ENCODE results near the gene LOXL1.
A peak's percentile ranks its signal among the peaks of the same experiment; 100 is the strongest.
"Not testable (repeated sequence)": the region's sequence is repeated elsewhere in the genome, so short reads cannot be mapped to it uniquely, and the experiment has no call there.

Gene LOXL1

GRCh38 chr15:73954188-73955145 lies 28.2 kb downstream of the LOXL1 start:
- no peak overlapping the region for H3K9ac ChIP-seq (ENCODE audit: low read length)
- no peaks in the 10 kb centered on the region for H3K9me3 ChIP-seq (ENCODE audit: control insufficient read depth, low read depth, low read length)
- peaks cover 17% of the 10 kb centered on the region for H3K4me1 ChIP-seq (ENCODE audit: control insufficient read depth, low read depth, low read length)
- H3K4me3 ChIP-seq (ENCODE audit: low read length): no peak overlapping the region
- no peaks in the 10 kb centered on the region for H3K36me3 ChIP-seq (ENCODE audit: control insufficient read depth, low read depth, low read length)
- H3K27me3 ChIP-seq (ENCODE audit: control insufficient read depth, insufficient read depth, low read length): no peaks in the 10 kb centered on the region
- no peak overlapping the region for H3K27ac ChIP-seq (ENCODE audit: low read length)

- Histone ChIP-seq H3K9ac (ENCODE audit: low read length) (no peak overlapping the region), H3K4me3 (ENCODE audit: low read length) (no peak overlapping the region), H3K27ac (ENCODE audit: low read length) (no peak overlapping the region), H3K36me3 (ENCODE audit: control insufficient read depth, low read depth, low read length) (no peaks in the 10 kb centered on the region), H3K27me3 (ENCODE audit: control insufficient read depth, insufficient read depth, low read length) (no peaks in the 10 kb centered on the region), H3K4me1 (ENCODE audit: control insufficient read depth, low read depth, low read length) (peaks cover 16% of the 10 kb centered on the region), H3K9me3 (ENCODE audit: control insufficient read depth, low read depth, low read length) (no peaks in the 10 kb centered on the region)
Observed at GRCh38 chr15:73955326-73955725, 29.1 kb downstream of the LOXL1 start.

- H3K36me3 ChIP-seq (ENCODE audit: control insufficient read depth, low read depth, low read length): no peaks in the 10 kb centered on the region
- H3K27ac ChIP-seq (ENCODE audit: low read length): no peak overlapping the region
- no peak overlapping the region for H3K9ac ChIP-seq (ENCODE audit: low read length)
- no peak overlapping the region for H3K4me3 ChIP-seq (ENCODE audit: low read length)
- H3K4me1 ChIP-seq (ENCODE audit: control insufficient read depth, low read depth, low read length): peaks cover 11% of the 10 kb centered on the region
- no peaks in the 10 kb centered on the region for H3K27me3 ChIP-seq (ENCODE audit: control insufficient read depth, insufficient read depth, low read length)
- no peaks in the 10 kb centered on the region for H3K9me3 ChIP-seq (ENCODE audit: control insufficient read depth, low read depth, low read length)
Observed at GRCh38 chr15:73955861-73956742, 29.8 kb downstream of the LOXL1 start.

GRCh38 chr15:73956743-73957135 lies 30.5 kb downstream of the LOXL1 start:
- H3K4me3 ChIP-seq (ENCODE audit: low read length): no peak overlapping the region
- no peaks in the 10 kb centered on the region for H3K9me3 ChIP-seq (ENCODE audit: control insufficient read depth, low read depth, low read length)
- peaks cover 4% of the 10 kb centered on the region for H3K4me1 ChIP-seq (ENCODE audit: control insufficient read depth, low read depth, low read length)
- H3K27ac ChIP-seq (ENCODE audit: low read length): no peak overlapping the region
- no peaks in the 10 kb centered on the region for H3K27me3 ChIP-seq (ENCODE audit: control insufficient read depth, insufficient read depth, low read length)
- H3K9ac ChIP-seq (ENCODE audit: low read length): no peak overlapping the region
- no peaks in the 10 kb centered on the region for H3K36me3 ChIP-seq (ENCODE audit: control insufficient read depth, low read depth, low read length)

GRCh38 chr15:73957276-73957675 lies 31.0 kb downstream of the LOXL1 start:
- Histone ChIP-seq H3K27me3 (ENCODE audit: control insufficient read depth, insufficient read depth, low read length) (no peaks in the 10 kb centered on the region), H3K9me3 (ENCODE audit: control insufficient read depth, low read depth, low read length) (no peaks in the 10 kb centered on the region), H3K36me3 (ENCODE audit: control insufficient read depth, low read depth, low read length) (no peaks in the 10 kb centered on the region), H3K9ac (ENCODE audit: low read length) (no peak overlapping the region), H3K4me3 (ENCODE audit: low read length) (no peak overlapping the region), H3K4me1 (ENCODE audit: control insufficient read depth, low read depth, low read length) (no peaks in the 10 kb centered on the region), H3K27ac (ENCODE audit: low read length) (no peak overlapping the region)

- Histone ChIP-seq H3K27ac (ENCODE audit: low read length) (no peak overlapping the region), H3K9me3 (ENCODE audit: control insufficient read depth, low read depth, low read length) (no peaks in the 10 kb centered on the region), H3K36me3 (ENCODE audit: control insufficient read depth, low read depth, low read length) (no peaks in the 10 kb centered on the region), H3K9ac (ENCODE audit: low read length) (no peak overlapping the region), H3K4me1 (ENCODE audit: control insufficient read depth, low read depth, low read length) (no peaks in the 10 kb centered on the region), H3K27me3 (ENCODE audit: control insufficient read depth, insufficient read depth, low read length) (no peaks in the 10 kb centered on the region), H3K4me3 (ENCODE audit: low read length) (no peak overlapping the region)
Observed at GRCh38 chr15:73957785-73958184, 31.5 kb downstream of the LOXL1 start.

GRCh38 chr15:73959012-73959581 lies 32.8 kb downstream of the LOXL1 start:
- Histone ChIP-seq H3K27ac (ENCODE audit: low read length) (no peak overlapping the region), H3K9me3 (ENCODE audit: control insufficient read depth, low read depth, low read length) (no peaks in the 10 kb centered on the region), H3K4me3 (ENCODE audit: low read length) (no peak overlapping the region), H3K4me1 (ENCODE audit: control insufficient read depth, low read depth, low read length) (no peaks in the 10 kb centered on the region), H3K36me3 (ENCODE audit: control insufficient read depth, low read depth, low read length) (no peaks in the 10 kb centered on the region), H3K27me3 (ENCODE audit: control insufficient read depth, insufficient read depth, low read length) (no peaks in the 10 kb centered on the region), H3K9ac (ENCODE audit: low read length) (no peak overlapping the region)

GRCh38 chr15:73959801-73960200 lies 33.5 kb downstream of the LOXL1 start:
- Histone ChIP-seq H3K9me3 (ENCODE audit: control insufficient read depth, low read depth, low read length) (no peaks in the 10 kb centered on the region), H3K27me3 (ENCODE audit: control insufficient read depth, insufficient read depth, low read length) (no peaks in the 10 kb centered on the region), H3K4me1 (ENCODE audit: control insufficient read depth, low read depth, low read length) (peaks cover under 1% of the 10 kb centered on the region), H3K9ac (ENCODE audit: low read length) (no peak overlapping the region), H3K4me3 (ENCODE audit: low read length) (no peak overlapping the region), H3K27ac (ENCODE audit: low read length) (no peak overlapping the region), H3K36me3 (ENCODE audit: control insufficient read depth, low read depth, low read length) (no peaks in the 10 kb centered on the region)

- H3K27me3 ChIP-seq (ENCODE audit: control insufficient read depth, insufficient read depth, low read length); H3K9me3 ChIP-seq (ENCODE audit: control insufficient read depth, low read depth, low read length); H3K4me3 ChIP-seq (ENCODE audit: low read length); H3K9ac ChIP-seq (ENCODE audit: low read length); H3K27ac ChIP-seq (ENCODE audit: low read length); H3K4me1 ChIP-seq (ENCODE audit: control insufficient read depth, low read depth, low read length); H3K36me3 ChIP-seq (ENCODE audit: control insufficient read depth, low read depth, low read length): not testable (repeated sequence)
Observed at GRCh38 chr15:73960472-73961070, 34.3 kb downstream of the LOXL1 start.

GRCh38 chr15:73962433-73962832 lies 36.2 kb downstream of the LOXL1 start:
- Histone ChIP-seq H3K27ac (ENCODE audit: low read length) (no peak overlapping the region), H3K4me3 (ENCODE audit: low read length) (no peak overlapping the region), H3K36me3 (ENCODE audit: control insufficient read depth, low read depth, low read length) (no peaks in the 10 kb centered on the region), H3K27me3 (ENCODE audit: control insufficient read depth, insufficient read depth, low read length) (no peaks in the 10 kb centered on the region), H3K9me3 (ENCODE audit: control insufficient read depth, low read depth, low read length) (no peaks in the 10 kb centered on the region), H3K4me1 (ENCODE audit: control insufficient read depth, low read depth, low read length) (peaks cover 12% of the 10 kb centered on the region), H3K9ac (ENCODE audit: low read length) (no peak overlapping the region)

- Histone ChIP-seq H3K9me3 (ENCODE audit: control insufficient read depth, low read depth, low read length) (no peaks in the 10 kb centered on the region), H3K4me3 (ENCODE audit: low read length) (peak overlapping the region; percentile 14), H3K9ac (ENCODE audit: low read length) (peak overlapping the region; percentile 24), H3K4me1 (ENCODE audit: control insufficient read depth, low read depth, low read length) (peaks cover 16% of the 10 kb centered on the region), H3K36me3 (ENCODE audit: control insufficient read depth, low read depth, low read length) (no peaks in the 10 kb centered on the region), H3K27me3 (ENCODE audit: control insufficient read depth, insufficient read depth, low read length) (no peaks in the 10 kb centered on the region), H3K27ac (ENCODE audit: low read length) (no peak overlapping the region)
Observed at GRCh38 chr15:73964736-73965093, 38.5 kb downstream of the LOXL1 start.
